H1 (cell line): ENCODE measurements around the gene FOSL1. TPM values are rescaled to one million over a fixed set of nuclear protein-coding genes. Genes with fewer than 3 reads are reported as not detected.
A peak's percentile ranks its signal among the peaks of the same experiment; 100 is the strongest.

Source experiments
- EGR1 ChIP-seq: IDR thresholded peaks from 2 replicates; pipeline ENCODE4 v1.6.1; 2011; ENCODE audit warnings: low read depth, low read length, borderline replicate concordance
- POU5F1 ChIP-seq: IDR thresholded peaks from 2 replicates; pipeline ENCODE4 v1.6.1; 2011; ENCODE audit warnings: low read depth, mild to moderate bottlenecking, low read length, moderate library complexity
- RFX5 ChIP-seq: IDR thresholded peaks from 2 replicates; pipeline ENCODE4 v1.6.1; 2011; ENCODE audit warnings: low read depth, low read length, improper control_type of control experiment, borderline replicate concordance
- polyA plus RNA-seq, 7 experiments: library from polyadenylated mRNA; depleted of rRNA in 3 of 7; stranded (reverse) in 5 of 7; unstranded in 2 of 7; fragments of >200 nt in 5 of 7; fragments of 200-250 nt in 2 of 7; gene quantifications; 1 replicate in 5 of 7; 2 replicates in 1 of 7; 4 replicates in 1 of 7; pipeline versions ENCODE4 v1.2.1 to v1.2.3, GENCODE V29; 2011 to 2013; ENCODE audit warnings: missing spikeins in 2 of 7, mixed read lengths in 2 of 7
- total RNA-seq: library from RNA; stranded (reverse); fragmentation: NEBNext Ultra II Directional; extraction: Animal tissue kit (Norgen Biotek cat#: 25700); gene quantifications from 2 replicates; pipeline ENCODE4 v1.2.1, GENCODE V29; 2021

FOSL1 gene
- total and polyA plus RNA-seq, 2 of the 8 experiments (the other 6 are each of a cell fraction or from before 2014, with no cell fraction given), result 6.3 to 7.2 TPM

- TF ChIP-seq RFX5 (no peak), POU5F1 (no peak), EGR1 (peak; percentile 57; the same call in 1 of the 2 replicates)
These were observed 26.7 kb downstream of the FOSL1 start (continued) for GRCh38 chr11:65873318-65874156.
